KMS-11 (cell line): ENCODE results near the gene ZFR2.

ENCODE experiments used
- H2AFZ ChIP-seq: fragments of 200-600 bp; sonication (generic); 2 replicates; pipeline ENCODE4 v1.6.1; 2016; ENCODE audit warnings: antibody characterized with exemption, mixed run types, low read depth
- H3K27ac ChIP-seq: fragments of 200-600 bp; sonication (generic); 2 replicates; pipeline ENCODE4 v1.6.1; 2016; ENCODE audit warnings: mild to moderate bottlenecking, mixed run types
- H3K27me3 ChIP-seq: fragments of 200-600 bp; sonication (generic); 2 replicates; pipeline ENCODE4 v1.6.1; 2017; ENCODE audit warnings: mild to moderate bottlenecking, low read depth, mixed run types, moderate library complexity; ENCODE audit not compliant: insufficient read depth
- H3K36me3 ChIP-seq: fragments of 200-600 bp; sonication (generic); 2 replicates; pipeline ENCODE4 v1.6.1; 2017; ENCODE audit warnings: mild to moderate bottlenecking, mixed run types; ENCODE audit not compliant: insufficient read depth
- H3K4me1 ChIP-seq: fragments of 200-600 bp; sonication (generic); 2 replicates; pipeline ENCODE4 v1.6.1; 2016; ENCODE audit warnings: mild to moderate bottlenecking, low read depth, mixed run types; ENCODE audit not compliant: poor library complexity, severe bottlenecking
- H3K4me2 ChIP-seq: fragments of 200-600 bp; sonication (generic); 2 replicates; pipeline ENCODE4 v1.7.0; 2016; ENCODE audit warnings: mild to moderate bottlenecking, mixed run types
- H3K4me3 ChIP-seq: fragments of 200-600 bp; sonication (generic); IDR thresholded peaks from 2 replicates; pipeline ENCODE4 v1.6.1; 2017; ENCODE audit warnings: low read depth, low read length, mixed read lengths; ENCODE audit not compliant: insufficient read depth
- H3K79me2 ChIP-seq: fragments of 200-600 bp; sonication (generic); 2 replicates; pipeline ENCODE4 v1.6.1; 2016; ENCODE audit warnings: low read depth, mixed run types; ENCODE audit not compliant: insufficient read depth
- H3K9ac ChIP-seq: fragments of 200-600 bp; sonication (generic); 2 replicates; pipeline ENCODE4 v1.6.1; 2016; ENCODE audit warnings: mild to moderate bottlenecking, mixed run types
- H4K20me1 ChIP-seq: fragments of 200-600 bp; sonication (generic); 2 replicates; pipeline ENCODE4 v1.6.1; 2016; ENCODE audit warnings: mild to moderate bottlenecking, mixed run types; ENCODE audit not compliant: insufficient read depth
- TF ChIP-seq, protein P1 (sequence below): fragments of 200-600 bp; sonication (generic); conservative IDR thresholded peaks from 2 replicates; pipeline ENCODE4 v1.6.1; 2017; ENCODE audit warnings: low read depth, mild to moderate bottlenecking, antibody characterized with exemption, low read length, moderate library complexity, mixed read lengths

Gene ZFR2

DNA sequence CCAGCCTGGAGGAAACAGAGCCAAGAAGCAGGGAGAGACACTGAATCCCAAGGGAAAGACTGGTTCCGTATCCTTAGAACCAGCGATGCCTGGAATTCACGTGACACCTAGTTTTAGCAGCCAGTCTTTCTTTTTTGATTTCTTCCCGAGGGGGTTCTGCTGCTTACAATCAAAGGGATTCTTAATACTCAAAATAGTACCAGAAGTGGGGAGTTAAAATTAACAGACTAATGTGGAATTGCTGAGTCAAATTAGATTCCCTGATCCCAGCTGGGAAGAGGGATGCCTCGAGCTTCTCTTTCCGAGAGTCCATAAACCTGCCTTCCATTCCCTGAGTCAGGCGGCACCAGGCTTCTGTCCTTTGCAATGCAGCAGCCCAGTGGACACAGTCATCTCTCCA is 77.9 kb downstream of the ZFR2 start:
- Histone ChIP-seq H3K79me2 (no peaks in the 10 kb centered on the region), H3K4me3 (no peak overlapping the region), H4K20me1 (no peaks in the 10 kb centered on the region), H3K9ac (no peak overlapping the region), H2AFZ (no peak overlapping the region), H3K4me2 (no peak overlapping the region), H3K27ac (no peak overlapping the region), H3K4me1 (no peaks in the 10 kb centered on the region), H3K36me3 (no peaks in the 10 kb centered on the region), H3K27me3 (peaks cover 74% of the 10 kb centered on the region)
- TF ChIP-seq, protein P1, sequence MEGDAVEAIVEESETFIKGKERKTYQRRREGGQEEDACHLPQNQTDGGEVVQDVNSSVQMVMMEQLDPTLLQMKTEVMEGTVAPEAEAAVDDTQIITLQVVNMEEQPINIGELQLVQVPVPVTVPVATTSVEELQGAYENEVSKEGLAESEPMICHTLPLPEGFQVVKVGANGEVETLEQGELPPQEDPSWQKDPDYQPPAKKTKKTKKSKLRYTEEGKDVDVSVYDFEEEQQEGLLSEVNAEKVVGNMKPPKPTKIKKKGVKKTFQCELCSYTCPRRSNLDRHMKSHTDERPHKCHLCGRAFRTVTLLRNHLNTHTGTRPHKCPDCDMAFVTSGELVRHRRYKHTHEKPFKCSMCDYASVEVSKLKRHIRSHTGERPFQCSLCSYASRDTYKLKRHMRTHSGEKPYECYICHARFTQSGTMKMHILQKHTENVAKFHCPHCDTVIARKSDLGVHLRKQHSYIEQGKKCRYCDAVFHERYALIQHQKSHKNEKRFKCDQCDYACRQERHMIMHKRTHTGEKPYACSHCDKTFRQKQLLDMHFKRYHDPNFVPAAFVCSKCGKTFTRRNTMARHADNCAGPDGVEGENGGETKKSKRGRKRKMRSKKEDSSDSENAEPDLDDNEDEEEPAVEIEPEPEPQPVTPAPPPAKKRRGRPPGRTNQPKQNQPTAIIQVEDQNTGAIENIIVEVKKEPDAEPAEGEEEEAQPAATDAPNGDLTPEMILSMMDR: no peak

DNA sequence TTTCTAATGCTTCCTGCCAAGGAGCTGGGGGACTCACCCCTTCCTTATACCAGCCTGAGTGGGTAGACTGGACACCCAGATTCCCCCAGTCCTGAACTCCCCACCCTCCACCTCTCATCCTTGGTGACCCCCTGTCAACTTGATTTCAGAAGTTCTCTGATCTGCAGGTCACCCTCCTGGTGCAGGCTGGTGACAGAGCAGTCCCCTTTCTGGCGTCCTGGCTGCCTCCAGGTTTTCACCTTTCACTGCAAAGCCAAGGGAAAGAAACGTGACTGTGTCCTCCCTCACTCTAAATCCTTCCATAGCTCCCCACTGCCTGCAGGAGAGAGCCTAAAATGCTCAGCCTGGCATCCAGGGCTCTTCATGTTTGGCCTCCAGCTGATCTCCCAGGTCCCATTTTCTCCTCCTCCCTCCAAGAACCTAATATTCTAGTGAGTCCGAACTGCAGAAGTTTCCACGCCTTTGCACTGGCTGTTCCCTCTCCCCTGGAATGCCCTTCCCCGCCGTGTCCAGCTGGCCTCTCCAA is 78.6 kb downstream of the ZFR2 start:
- Histone ChIP-seq H4K20me1 (no peaks in the 10 kb centered on the region), H3K4me3 (no peak overlapping the region), H3K27ac (no peak overlapping the region), H3K4me2 (no peak overlapping the region), H3K4me1 (no peaks in the 10 kb centered on the region), H3K79me2 (no peaks in the 10 kb centered on the region), H3K36me3 (no peaks in the 10 kb centered on the region), H2AFZ (no peak overlapping the region), H3K27me3 (peaks cover 72% of the 10 kb centered on the region), H3K9ac (no peak overlapping the region)
- TF ChIP-seq, protein P1: no peak

DNA sequence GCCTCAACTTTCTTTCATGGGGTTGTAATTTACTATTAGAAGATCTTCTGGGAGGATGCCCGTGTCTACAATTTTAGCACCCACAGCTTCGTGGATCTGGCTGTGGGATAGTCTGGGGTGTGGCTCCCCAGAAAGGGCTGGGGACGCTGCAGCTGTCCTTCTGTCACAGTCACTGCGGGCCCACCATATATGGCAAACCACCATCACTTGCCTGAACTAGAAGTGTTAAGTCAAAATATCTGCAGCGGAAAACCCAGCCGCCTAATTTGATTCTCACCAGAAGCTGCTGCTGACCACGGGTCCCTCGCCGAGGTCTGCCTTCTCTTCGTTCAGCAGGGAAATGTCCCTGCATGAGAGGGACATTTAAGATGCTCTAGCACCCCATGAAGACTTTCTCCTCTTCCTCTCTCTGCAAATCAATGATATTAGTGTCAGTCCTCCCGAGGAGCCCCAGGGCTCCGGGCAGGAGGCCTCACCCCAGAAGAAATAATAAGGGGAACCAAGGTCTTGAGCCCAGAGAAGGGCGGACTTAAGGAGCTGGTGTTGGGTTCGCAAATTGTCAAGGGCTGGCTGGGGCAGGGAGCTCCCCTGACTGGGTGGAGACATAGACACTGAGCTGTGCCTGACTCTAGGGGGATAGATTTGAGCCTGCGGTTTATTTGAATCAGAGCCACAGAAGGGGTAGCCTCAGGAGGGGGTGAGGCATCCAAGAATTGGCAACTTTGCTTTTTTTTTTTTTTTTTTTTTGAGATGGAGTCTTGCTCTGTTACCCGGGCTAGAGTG is 79.7 kb downstream of the ZFR2 start:
- Histone ChIP-seq H2AFZ (no peak overlapping the region), H3K4me1 (no peaks in the 10 kb centered on the region)
- TF ChIP-seq, protein P1: no peak

DNA sequence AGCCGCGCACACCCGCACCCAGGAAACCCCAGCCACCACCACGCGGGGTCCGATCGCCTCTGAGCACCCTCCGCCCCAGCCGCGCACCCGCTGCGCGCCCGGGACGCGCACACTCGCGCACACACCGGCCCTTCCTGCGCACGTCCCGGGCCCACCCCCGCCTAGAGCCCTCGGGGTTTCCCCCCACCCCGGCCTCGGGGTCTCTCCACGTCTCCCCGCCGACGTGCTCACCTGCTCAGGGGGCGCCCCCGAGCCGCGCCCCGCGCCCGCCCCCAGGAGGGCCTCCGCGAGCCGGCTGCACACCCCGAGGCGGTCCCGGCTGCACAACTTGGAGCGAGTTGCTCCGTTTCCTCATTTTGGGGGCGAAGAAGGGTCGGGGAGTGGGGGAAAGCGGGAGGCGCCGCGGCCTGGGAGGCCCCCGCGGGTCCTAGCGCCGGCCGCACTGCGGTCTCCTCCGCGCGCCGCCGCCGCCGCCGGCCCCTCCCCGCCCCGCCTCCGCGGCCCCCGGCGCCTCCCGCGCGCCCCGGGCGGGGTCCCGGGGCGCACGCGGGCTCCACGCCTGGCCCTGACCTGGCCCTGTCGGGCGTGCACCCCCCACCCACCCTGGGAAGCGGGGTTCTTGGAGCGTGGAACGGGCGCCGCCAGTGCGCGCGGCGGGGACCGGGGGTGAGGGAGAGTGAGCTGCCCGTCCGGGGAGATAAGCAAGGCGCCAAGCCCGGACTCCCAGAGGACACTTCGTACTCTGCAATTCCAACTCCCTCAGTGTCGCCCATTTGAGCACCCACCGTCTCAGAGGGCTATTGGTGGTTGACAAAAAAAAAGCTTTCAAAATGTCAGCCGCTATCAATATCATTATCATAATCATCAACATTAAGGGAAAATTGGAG is 82.7 kb downstream of the ZFR2 start, which contains the start of gene MATK:
MATK (minus strand) TSS at position 444 of the 887 bp plus-strand sequence. CDS start 1,246 bp downstream, outside the sequence.
- Histone ChIP-seq H3K4me3 (no peak within 1 kb of the TSS), H2AFZ (no peak within 1 kb of the TSS), H3K4me1 (no peaks in the 10 kb centered on the region), H3K9ac (no peak within 1 kb of the TSS), H3K79me2 (no peaks in the 10 kb centered on the region), H4K20me1 (no peaks in the 10 kb centered on the region), H3K36me3 (no peaks in the 10 kb centered on the region), H3K27me3 (peaks cover 65% of the 10 kb centered on the region), H3K27ac (no peak within 1 kb of the TSS), H3K4me2 (no peak within 1 kb of the TSS)
- TF ChIP-seq, protein P1: no peak

More for the DNA sequence above, 79.7 kb downstream of the ZFR2 start:
- no peaks in the 10 kb centered on the region for H3K79me2 ChIP-seq
- no peaks in the 10 kb centered on the region for H3K36me3 ChIP-seq
- H3K9ac ChIP-seq: no peak overlapping the region
- H3K4me2 ChIP-seq: no peak overlapping the region
- no peak overlapping the region for H3K4me3 ChIP-seq
- no peak overlapping the region for H3K27ac ChIP-seq
- H3K27me3 ChIP-seq: peaks cover 73% of the 10 kb centered on the region
- H4K20me1 ChIP-seq: no peaks in the 10 kb centered on the region
